Panc1 (cell line): Measurements from ENCODE around the gene NCL. TPM values are rescaled to one million over a fixed set of nuclear protein-coding genes. Genes with fewer than 3 reads are reported as not detected.

Source experiments
- ATAC-seq: fragments of 200-7000 bp; cut with Tn5 transposase; 2 replicates; pipeline ENCODE4 v1.9.1; 2020; ENCODE audit warnings: mild to moderate bottlenecking, moderate library complexity
- BruUV-seq: library from RNA; stranded (reverse); fragments of 400-500 nt; replicated peaks from 2 replicates; lab custom pipeline; 2021; lab: Mats Ljungman, UMichigan
- CTCF ChIA-PET: fragments of 300-600 bp; sonication (Branson Sonifier 250); formaldehyde crosslinking; loops from one replicate; lab custom pipeline; 2022; ENCODE audit warnings: antibody characterized with exemption; lab: Charles Lee
- POLR2A ChIA-PET: fragments of 300-600 bp; sonication (Branson Sonifier 250); formaldehyde crosslinking; loops from one replicate; lab custom pipeline; 2022; ENCODE audit warnings: antibody characterized with exemption; lab: Charles Lee
- DNase-seq: peaks from one replicate; pipeline ENCODE4 v3.0.0-alpha.2; 2010; ENCODE audit warnings: low read depth, low spot score
- H3K27ac ChIP-seq: 2 replicates; pipeline ENCODE4 v1.5.1; 2011; ENCODE audit warnings: mild to moderate bottlenecking, low read length, inconsistent platforms
- H3K27me3 ChIP-seq: fragments of 200-500 bp; sonication (Bioruptor generic); 2 replicates; pipeline ENCODE4 v1.6.0; 2014; ENCODE audit warnings: low read length, inconsistent platforms; ENCODE audit not compliant: control insufficient read depth, insufficient read depth
- H3K36me3 ChIP-seq: fragments of 200-500 bp; sonication (Bioruptor generic); 2 replicates; pipeline ENCODE4 v1.5.1; 2014; ENCODE audit warnings: inconsistent platforms, mild to moderate bottlenecking, low read length, moderate library complexity; ENCODE audit not compliant: control insufficient read depth, insufficient read depth
- H3K4me1 ChIP-seq: 2 replicates; pipeline ENCODE4 v1.5.1; 2011; ENCODE audit warnings: inconsistent platforms, mild to moderate bottlenecking, low read length, moderate library complexity; ENCODE audit not compliant: control insufficient read depth, insufficient read depth
- H3K4me3 ChIP-seq, 2 experiments: 2 replicates each; pipeline ENCODE4 v1.5.1; 2011 to 2012; ENCODE audit warnings: low read depth in 2 of 2, low read length in 2 of 2, mild to moderate bottlenecking in 2 of 2, inconsistent platforms in 1 of 2, moderate library complexity in 1 of 2
- H3K9me3 ChIP-seq: fragments of 200-500 bp; sonication (Bioruptor generic); 2 replicates; pipeline ENCODE4 v1.5.1; 2014; ENCODE audit warnings: low read depth, mild to moderate bottlenecking, inconsistent platforms, low read length, moderate library complexity; ENCODE audit not compliant: control insufficient read depth, insufficient read depth
- POLR2AphosphoS5 ChIP-seq: IDR thresholded peaks from 2 replicates; pipeline ENCODE4 v1.6.1; 2012; ENCODE audit warnings: mild to moderate bottlenecking, low read depth, low read length, moderate library complexity
- SIN3A ChIP-seq: IDR thresholded peaks from 2 replicates; pipeline ENCODE4 v1.6.1; 2012; ENCODE audit warnings: low read depth, mild to moderate bottlenecking, low read length, moderate library complexity, borderline replicate concordance; ENCODE audit not compliant: insufficient read depth
- TCF7L2 ChIP-seq: IDR thresholded peaks from 2 replicates; pipeline ENCODE4 v1.6.1; 2011; ENCODE audit warnings: mild to moderate bottlenecking, low read depth, low read length, inconsistent platforms
- in situ Hi-C: cut with HindIII; loops from 2 replicates; pipeline ENCODE4 v1.10.0; 2016; ENCODE audit warnings: low sequenced_read_pairs, low pct_unique_long_range_greater_than_20kb
- intact Hi-C: fragments of 100-400 bp; cut with micrococcal nuclease; formaldehyde crosslinking; loops from one replicate; pipeline ENCODE4 v1.10.0; 2022; ENCODE audit not compliant: unreplicated experiment
- total RNA-seq: library from RNA; stranded (reverse); gene quantifications from one replicate; pipeline ENCODE4 v1.2.1, GENCODE V29; 2021; ENCODE audit not compliant: unreplicated experiment
- TF ChIP-seq, protein P1 (sequence below), 2 experiments: IDR thresholded peaks; 2 replicates each; pipeline ENCODE4 v1.6.1; 2011 to 2012; ENCODE audit warnings: low read depth in 2 of 2, control low read depth in 1 of 2, low read length in 1 of 2, mild to moderate bottlenecking in 1 of 2, moderate library complexity in 1 of 2; ENCODE audit not compliant: insufficient read depth in 1 of 2
- TF ChIP-seq, protein P2 (sequence below): fragments of 450-650 bp; IDR thresholded peaks from 2 replicates; pipeline ENCODE4 v1.5.1; 2017; ENCODE audit warnings: mild to moderate bottlenecking

The NCL gene
- total RNA-seq, 1 experiment from 2014 or later, result 778 TPM

DNA sequence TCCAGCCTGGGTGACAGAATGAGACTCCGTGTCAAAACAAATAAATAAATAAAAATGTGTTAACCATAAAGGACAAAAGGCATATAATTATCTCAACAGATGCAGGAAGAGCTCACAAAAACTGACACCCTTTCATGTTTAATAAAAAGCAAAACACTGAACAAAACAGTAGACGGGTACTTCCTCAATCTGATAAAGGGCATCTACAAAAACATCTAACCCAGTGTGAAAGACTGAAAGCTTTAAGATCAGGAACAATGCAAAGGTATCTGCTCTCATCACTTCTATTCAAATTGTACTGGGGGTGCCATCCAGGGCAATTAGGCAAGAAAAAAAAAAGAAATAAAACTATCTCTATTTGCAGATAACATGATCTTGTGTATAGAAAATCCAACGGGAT, 11.7 kb upstream of the NCL start:
- ChIA-PET CTCF (no interaction called here), POLR2A (interaction anchor here (0.6 kb wide), 1 partner anchor 499 kb away, joined by 5 read pairs; no protein-coding TSS in a partner anchor)
- H3K27ac ChIP-seq, result no peak overlapping the region
- no TSS peak for BruUV-seq
- ATAC-seq (no peak), DNase-seq (no peak)
- no peaks in the 10 kb centered on the region for H3K9me3 ChIP-seq
- in situ Hi-C loops (no loop called here), intact Hi-C loops (no loop called here)
- TF ChIP-seq SIN3A (no peak), POLR2AphosphoS5 (no peak), TCF7L2 (no peak)
- TF ChIP-seq, protein P1, sequence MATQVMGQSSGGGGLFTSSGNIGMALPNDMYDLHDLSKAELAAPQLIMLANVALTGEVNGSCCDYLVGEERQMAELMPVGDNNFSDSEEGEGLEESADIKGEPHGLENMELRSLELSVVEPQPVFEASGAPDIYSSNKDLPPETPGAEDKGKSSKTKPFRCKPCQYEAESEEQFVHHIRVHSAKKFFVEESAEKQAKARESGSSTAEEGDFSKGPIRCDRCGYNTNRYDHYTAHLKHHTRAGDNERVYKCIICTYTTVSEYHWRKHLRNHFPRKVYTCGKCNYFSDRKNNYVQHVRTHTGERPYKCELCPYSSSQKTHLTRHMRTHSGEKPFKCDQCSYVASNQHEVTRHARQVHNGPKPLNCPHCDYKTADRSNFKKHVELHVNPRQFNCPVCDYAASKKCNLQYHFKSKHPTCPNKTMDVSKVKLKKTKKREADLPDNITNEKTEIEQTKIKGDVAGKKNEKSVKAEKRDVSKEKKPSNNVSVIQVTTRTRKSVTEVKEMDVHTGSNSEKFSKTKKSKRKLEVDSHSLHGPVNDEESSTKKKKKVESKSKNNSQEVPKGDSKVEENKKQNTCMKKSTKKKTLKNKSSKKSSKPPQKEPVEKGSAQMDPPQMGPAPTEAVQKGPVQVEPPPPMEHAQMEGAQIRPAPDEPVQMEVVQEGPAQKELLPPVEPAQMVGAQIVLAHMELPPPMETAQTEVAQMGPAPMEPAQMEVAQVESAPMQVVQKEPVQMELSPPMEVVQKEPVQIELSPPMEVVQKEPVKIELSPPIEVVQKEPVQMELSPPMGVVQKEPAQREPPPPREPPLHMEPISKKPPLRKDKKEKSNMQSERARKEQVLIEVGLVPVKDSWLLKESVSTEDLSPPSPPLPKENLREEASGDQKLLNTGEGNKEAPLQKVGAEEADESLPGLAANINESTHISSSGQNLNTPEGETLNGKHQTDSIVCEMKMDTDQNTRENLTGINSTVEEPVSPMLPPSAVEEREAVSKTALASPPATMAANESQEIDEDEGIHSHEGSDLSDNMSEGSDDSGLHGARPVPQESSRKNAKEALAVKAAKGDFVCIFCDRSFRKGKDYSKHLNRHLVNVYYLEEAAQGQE (IDR thresholded peaks at IDR 0.05; ENCODE audit: insufficient read depth in 1 of 2, low read depth in 2 of 2, low read length in 1 of 2), result no peak
- TF ChIP-seq, protein P2, sequence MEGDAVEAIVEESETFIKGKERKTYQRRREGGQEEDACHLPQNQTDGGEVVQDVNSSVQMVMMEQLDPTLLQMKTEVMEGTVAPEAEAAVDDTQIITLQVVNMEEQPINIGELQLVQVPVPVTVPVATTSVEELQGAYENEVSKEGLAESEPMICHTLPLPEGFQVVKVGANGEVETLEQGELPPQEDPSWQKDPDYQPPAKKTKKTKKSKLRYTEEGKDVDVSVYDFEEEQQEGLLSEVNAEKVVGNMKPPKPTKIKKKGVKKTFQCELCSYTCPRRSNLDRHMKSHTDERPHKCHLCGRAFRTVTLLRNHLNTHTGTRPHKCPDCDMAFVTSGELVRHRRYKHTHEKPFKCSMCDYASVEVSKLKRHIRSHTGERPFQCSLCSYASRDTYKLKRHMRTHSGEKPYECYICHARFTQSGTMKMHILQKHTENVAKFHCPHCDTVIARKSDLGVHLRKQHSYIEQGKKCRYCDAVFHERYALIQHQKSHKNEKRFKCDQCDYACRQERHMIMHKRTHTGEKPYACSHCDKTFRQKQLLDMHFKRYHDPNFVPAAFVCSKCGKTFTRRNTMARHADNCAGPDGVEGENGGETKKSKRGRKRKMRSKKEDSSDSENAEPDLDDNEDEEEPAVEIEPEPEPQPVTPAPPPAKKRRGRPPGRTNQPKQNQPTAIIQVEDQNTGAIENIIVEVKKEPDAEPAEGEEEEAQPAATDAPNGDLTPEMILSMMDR, result no peak
- H3K4me1 ChIP-seq, result no peaks in the 10 kb centered on the region
- H3K36me3 ChIP-seq, result no peaks in the 10 kb centered on the region
- H3K4me3 ChIP-seq, result no peak overlapping the region
- no peaks in the 10 kb centered on the region for H3K27me3 ChIP-seq

DNA sequence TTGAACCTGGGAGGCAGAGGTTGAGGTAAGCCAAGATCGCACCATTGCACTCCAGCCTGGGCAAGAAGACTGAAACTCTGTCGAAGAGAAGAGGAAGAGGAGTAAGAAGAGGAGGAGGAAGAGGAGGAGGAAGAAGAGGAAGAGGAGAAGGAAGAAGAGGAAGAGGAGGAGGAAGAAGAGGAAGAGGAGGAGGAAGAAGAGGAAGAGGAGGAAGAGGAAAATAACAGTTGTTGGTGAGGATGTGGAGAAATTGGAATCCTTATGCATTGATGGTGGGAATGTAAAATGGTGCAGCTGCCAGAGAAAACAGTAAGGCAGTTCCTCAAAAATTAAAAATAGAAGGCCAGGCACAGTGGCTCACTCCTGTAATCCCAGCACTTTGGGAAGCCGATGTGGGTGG, 8.5 kb upstream of the NCL start:
- H3K9me3 ChIP-seq, result no peaks in the 10 kb centered on the region
- ATAC-seq, result no peak
- H3K4me1 ChIP-seq, result no peaks in the 10 kb centered on the region
- ChIA-PET CTCF (no interaction called here), POLR2A (no interaction called here)
- H3K36me3 ChIP-seq, result no peaks in the 10 kb centered on the region
- TF ChIP-seq, protein P1 (IDR thresholded peaks at IDR 0.05; ENCODE audit: insufficient read depth in 1 of 2, low read depth in 2 of 2, low read length in 1 of 2), result no peak
- no TSS peak for BruUV-seq
- intact Hi-C loops (no loop called here), in situ Hi-C loops (no loop called here)
- H3K27ac ChIP-seq, result no peak overlapping the region
- DNase-seq, result no peak
- no peaks in the 10 kb centered on the region for H3K27me3 ChIP-seq
- no peak overlapping the region for H3K4me3 ChIP-seq
